Amniotic stem cell (primary cell): ENCODE data around the gene KATNIP.

Source experiments
- DNase-seq: peaks from one replicate; lab custom pipeline; 2025; lab: John Stamatoyannopoulos, UW

The KATNIP gene

GRCh38 chr16:27585200-27585599 lies 35.3 kb downstream of the KATNIP start:
- DNase-seq = no peak

- no peak for DNase-seq
Observed at GRCh38 chr16:27586711-27587110, 36.8 kb downstream of the KATNIP start.

GRCh38 chr16:27588057-27588456 lies 38.1 kb downstream of the KATNIP start:
- DNase-seq = no peak

- DNase-seq = no peak
Observed at GRCh38 chr16:27591837-27592236, 41.9 kb downstream of the KATNIP start.

GRCh38 chr16:27595475-27595874 lies 45.5 kb downstream of the KATNIP start:
- DNase-seq = no peak

GRCh38 chr16:27595993-27596392 lies 46.0 kb downstream of the KATNIP start:
- no peak for DNase-seq

GRCh38 chr16:27596411-27596810 lies 46.5 kb downstream of the KATNIP start:
- DNase-seq = no peak

- DNase-seq = no peak
Observed at GRCh38 chr16:27597361-27597760, 47.4 kb downstream of the KATNIP start.

GRCh38 chr16:27598220-27598619 lies 48.3 kb downstream of the KATNIP start:
- DNase-seq = no peak

- DNase-seq = no peak
Observed at GRCh38 chr16:27598931-27599565, 49.1 kb downstream of the KATNIP start.

- no peak for DNase-seq
Observed at GRCh38 chr16:27599606-27600005, 49.7 kb downstream of the KATNIP start.
